GM12865 (cell line): ENCODE results near the gene LPIN1.

ENCODE experiments used
- DNase-seq: peaks from one replicate; pipeline ENCODE4 v3.0.0; 2010; ENCODE audit warnings: low read depth
- H3K4me3 ChIP-seq: 2 replicates; pipeline ENCODE4 v1.5.1; 2011; ENCODE audit warnings: mild to moderate bottlenecking, low read depth, low read length, control low read depth
- CTCF ChIP-seq: IDR thresholded peaks from 2 replicates; pipeline ENCODE4 v1.5.1; 2011; ENCODE audit warnings: low read length, control low read depth, low read depth, inconsistent platforms; ENCODE audit not compliant: insufficient read depth; ENCODE audit errors: missing control alignments

Gene LPIN1

GRCh38 chr2:11784280-11784679, 37.8 kb downstream of the LPIN1 start:
- DNase-seq, result no peak
- TF ChIP-seq CTCF, result no peak
- no peak overlapping the region for H3K4me3 ChIP-seq

GRCh38 chr2:11784747-11785610, 38.5 kb downstream of the LPIN1 start:
- peak; percentile 84 for TF ChIP-seq CTCF
- peak; percentile 22 for DNase-seq
- no peak overlapping the region for H3K4me3 ChIP-seq

GRCh38 chr2:11785611-11785940, 39.1 kb downstream of the LPIN1 start:
- DNase-seq, result no peak
- TF ChIP-seq CTCF, result no peak
- no peak overlapping the region for H3K4me3 ChIP-seq

- no peak for TF ChIP-seq CTCF
- no peak for DNase-seq
- no peak overlapping the region for H3K4me3 ChIP-seq
Measured at GRCh38 chr2:11786191-11786590, 39.8 kb downstream of the LPIN1 start.

GRCh38 chr2:11786592-11786991, 40.2 kb downstream of the LPIN1 start:
- no peak for TF ChIP-seq CTCF
- H3K4me3 ChIP-seq, result no peak overlapping the region
- no peak for DNase-seq

GRCh38 chr2:11787991-11788390, 41.6 kb downstream of the LPIN1 start:
- H3K4me3 ChIP-seq, result no peak overlapping the region
- no peak for TF ChIP-seq CTCF
- no peak for DNase-seq

GRCh38 chr2:11788461-11789124, 42.2 kb downstream of the LPIN1 start:
- H3K4me3 ChIP-seq, result no peak overlapping the region
- no peak for DNase-seq
- no peak for TF ChIP-seq CTCF
